ENCODE results near the gene B9D2. TPM values are rescaled to one million over a fixed set of nuclear protein-coding genes. Genes with fewer than 3 reads are reported as not detected.
A peak's percentile ranks its signal among the peaks of the same experiment; 100 is the strongest.
"Not testable (repeated sequence)": the region's sequence is repeated elsewhere in the genome, so short reads cannot be mapped to it uniquely, and the experiment has no call there.

B9D2 gene
- total RNA-seq, 2 donors from 2014 or later: 4.5 to 6.2 TPM

- peak overlapping the region; percentile 55 for H3K9ac ChIP-seq (ENCODE audit: extremely low read depth, low read length, poor library complexity, severe bottlenecking)
- no peaks in the 10 kb centered on the region for H3K9me3 Mint-ChIP-seq
Measured at GRCh38 chr19:41352279-41352608, 11.7 kb downstream of the B9D2 start.

GRCh38 chr19:41351339-41352245 lies 12.4 kb downstream of the B9D2 start:
- no peaks in the 10 kb centered on the region for H3K9me3 Mint-ChIP-seq
- peaks cover 14% of the 10 kb centered on the region for H3K4me1 Mint-ChIP-seq
- Histone ChIP-seq H3K9ac (ENCODE audit: extremely low read depth, low read length, poor library complexity, severe bottlenecking) (peak overlapping the region; percentile 55), H3K27ac (ENCODE audit: low read depth, low read length) (no peak overlapping the region), H3K4me3 (ENCODE audit: low read length) (peak overlapping the region; percentile 92), H3K27me3 (ENCODE audit: control insufficient read depth, insufficient read depth, low read length, poor library complexity, severe bottlenecking) (no peaks in the 10 kb centered on the region), H3K9me3 (ENCODE audit: control insufficient read depth, low read length) (no peaks in the 10 kb centered on the region), H3K4me1 (ENCODE audit: control insufficient read depth, insufficient read depth, low read length) (no peaks in the 10 kb centered on the region), H3K36me3 (ENCODE audit: control insufficient read depth, insufficient read depth, low read length) (peaks cover 23% of the 10 kb centered on the region)
- no peak overlapping the region for H3K27ac Mint-ChIP-seq
- H3K36me3 Mint-ChIP-seq (ENCODE audit: low read depth): peaks cover 20% of the 10 kb centered on the region
- H3K4me3 Mint-ChIP-seq: peak overlapping the region; percentile 79
- H3K27me3 Mint-ChIP-seq (ENCODE audit: insufficient read depth): peaks cover 13% of the 10 kb centered on the region
- no peak for TF ChIP-seq CTCF (conservative IDR thresholded peaks at IDR 0.05)
- DNase-seq: peak; percentile 83
- 1% methylated on average over 28 to 58 of the region's 58 CpGs for WGBS, 2 experiments (ENCODE audit: insufficient coverage in 1 of 2, insufficient read length in 1 of 2)

More at GRCh38 chr19:41352279-41352608, 11.7 kb downstream of the B9D2 start:
- no peak for TF ChIP-seq CTCF (conservative IDR thresholded peaks at IDR 0.05)
- Histone ChIP-seq H3K27me3 (ENCODE audit: control insufficient read depth, insufficient read depth, low read length, poor library complexity, severe bottlenecking) (no peaks in the 10 kb centered on the region), H3K27ac (ENCODE audit: low read depth, low read length) (no peak overlapping the region), H3K4me3 (ENCODE audit: low read length) (peak overlapping the region; percentile 92), H3K4me1 (ENCODE audit: control insufficient read depth, insufficient read depth, low read length) (no peaks in the 10 kb centered on the region), H3K9me3 (ENCODE audit: control insufficient read depth, low read length) (no peaks in the 10 kb centered on the region), H3K36me3 (ENCODE audit: control insufficient read depth, insufficient read depth, low read length) (peaks cover 18% of the 10 kb centered on the region)
- WGBS, 2 experiments (ENCODE audit: insufficient coverage in 1 of 2, insufficient read length in 1 of 2): 0% methylated on average over 11 of the region's 12 CpGs; no CpG with 5 or more reads in 1 of the 2 experiments
- H3K27me3 Mint-ChIP-seq (ENCODE audit: insufficient read depth): peaks cover 13% of the 10 kb centered on the region
- no peak overlapping the region for H3K27ac Mint-ChIP-seq
- H3K36me3 Mint-ChIP-seq (ENCODE audit: low read depth): peaks cover 18% of the 10 kb centered on the region
- peaks cover 14% of the 10 kb centered on the region for H3K4me1 Mint-ChIP-seq
- peak overlapping the region; percentile 79 for H3K4me3 Mint-ChIP-seq
- DNase-seq: no peak

- Histone ChIP-seq H3K4me3 (ENCODE audit: low read length) (peak overlapping the region; percentile 92), H3K9ac (ENCODE audit: extremely low read depth, low read length, poor library complexity, severe bottlenecking) (no peak overlapping the region), H3K36me3 (ENCODE audit: control insufficient read depth, insufficient read depth, low read length) (peaks cover 30% of the 10 kb centered on the region), H3K27me3 (ENCODE audit: control insufficient read depth, insufficient read depth, low read length, poor library complexity, severe bottlenecking) (no peaks in the 10 kb centered on the region), H3K4me1 (ENCODE audit: control insufficient read depth, insufficient read depth, low read length) (no peaks in the 10 kb centered on the region), H3K27ac (ENCODE audit: low read depth, low read length) (no peak overlapping the region), H3K9me3 (ENCODE audit: control insufficient read depth, low read length) (no peaks in the 10 kb centered on the region)
- H3K27me3 Mint-ChIP-seq (ENCODE audit: insufficient read depth): peaks cover 13% of the 10 kb centered on the region
- DNase-seq: no peak
- peak overlapping the region; percentile 79 for H3K4me3 Mint-ChIP-seq
- no peak for TF ChIP-seq CTCF (conservative IDR thresholded peaks at IDR 0.05)
- peaks cover 24% of the 10 kb centered on the region for H3K36me3 Mint-ChIP-seq (ENCODE audit: low read depth)
- H3K27ac Mint-ChIP-seq: no peak overlapping the region
- peaks cover 14% of the 10 kb centered on the region for H3K4me1 Mint-ChIP-seq
- 14 to 15% methylated on average over 12 to 20 of the region's 22 CpGs for WGBS, 2 experiments (ENCODE audit: insufficient coverage in 1 of 2, insufficient read length in 1 of 2)
- H3K9me3 Mint-ChIP-seq: no peaks in the 10 kb centered on the region
Measured at GRCh38 chr19:41350735-41351338, 13.1 kb downstream of the B9D2 start.

- not testable (repeated sequence) for H3K4me1 Mint-ChIP-seq; H3K9ac ChIP-seq (ENCODE audit: extremely low read depth, low read length, poor library complexity, severe bottlenecking); H3K27me3 Mint-ChIP-seq (ENCODE audit: insufficient read depth); H3K9me3 Mint-ChIP-seq; H3K4me3 Mint-ChIP-seq; H3K4me1 ChIP-seq (ENCODE audit: control insufficient read depth, insufficient read depth, low read length); H3K4me3 ChIP-seq (ENCODE audit: low read length); H3K27me3 ChIP-seq (ENCODE audit: control insufficient read depth, insufficient read depth, low read length, poor library complexity, severe bottlenecking); DNase-seq; H3K27ac Mint-ChIP-seq; H3K9me3 ChIP-seq (ENCODE audit: control insufficient read depth, low read length); H3K27ac ChIP-seq (ENCODE audit: low read depth, low read length)
- H3K36me3 Mint-ChIP-seq (ENCODE audit: low read depth): peaks cover 47% of the 10 kb centered on the region
- WGBS, 2 experiments (ENCODE audit: insufficient coverage in 1 of 2, insufficient read length in 1 of 2): 86 to 91% methylated on average over 8 to 9 of the region's 9 CpGs
- peaks cover 53% of the 10 kb centered on the region for H3K36me3 ChIP-seq (ENCODE audit: control insufficient read depth, insufficient read depth, low read length)
Measured at GRCh38 chr19:41346916-41347315, 17.0 kb downstream of the B9D2 start.
